ENCODE data around the gene IWS1. TPM values are rescaled to one million over a fixed set of nuclear protein-coding genes. Genes with fewer than 3 reads are reported as not detected.

IWS1 gene
- total RNA-seq, 4 donors from 2014 or later, result 8.5 to 47.4 (median 33.1) TPM

GRCh38 chr2:127498386-127498785, 27.9 kb downstream of the IWS1 start:
- Histone ChIP-seq H3K4me3 (no peak overlapping the region), H3K27me3 (no peaks in the 10 kb centered on the region), H3K27ac (no peak overlapping the region), H3K36me3 (peaks cover 2 to 3% of the 10 kb centered on the region in 2 donors), H3K4me1 (peaks cover 0 to 4% of the 10 kb centered on the region in 2 donors), H3K9me3 (no peaks in the 10 kb centered on the region)
- intact Hi-C loops (cut with DNase I; ENCODE audit: low total_unique reads), result no loop called here
- no peak for DNase-seq
- TF ChIP-seq POLR2A (IDR thresholded peaks at IDR 0.05), result no peak
- TF ChIP-seq CTCF (IDR thresholded peaks at IDR 0.05), result no peak

- no peak for DNase-seq
- H3K36me3 ChIP-seq, result no peaks in the 10 kb centered on the region
- H3K4me1 ChIP-seq, result no peaks in the 10 kb centered on the region
- H3K27ac ChIP-seq, result no peak overlapping the region
- H3K27me3 ChIP-seq, result no peaks in the 10 kb centered on the region
- no peaks in the 10 kb centered on the region for H3K9me3 ChIP-seq
- H3K4me3 ChIP-seq, result no peak overlapping the region
- intact Hi-C loops (cut with DNase I; ENCODE audit: low total_unique reads), result no loop called here
- TF ChIP-seq CTCF (IDR thresholded peaks at IDR 0.05) (no peak), POLR2A (IDR thresholded peaks at IDR 0.05) (no peak)
Measured at GRCh38 chr2:127490283-127490682, 36.0 kb downstream of the IWS1 start.

GRCh38 chr2:127486247-127487058, 39.8 kb downstream of the IWS1 start:
- no peak overlapping the region for H3K27ac ChIP-seq
- no peak overlapping the region for H3K4me3 ChIP-seq
- H3K4me1 ChIP-seq, result no peaks in the 10 kb centered on the region
- no peaks in the 10 kb centered on the region for H3K9me3 ChIP-seq
- DNase-seq, result no peak
- no peaks in the 10 kb centered on the region for H3K36me3 ChIP-seq
- H3K27me3 ChIP-seq, result no peaks in the 10 kb centered on the region
- TF ChIP-seq CTCF (IDR thresholded peaks at IDR 0.05) (no peak), POLR2A (IDR thresholded peaks at IDR 0.05) (no peak)
- intact Hi-C loops (cut with DNase I; ENCODE audit: low total_unique reads), result no loop called here

GRCh38 chr2:127485694-127486071, 40.6 kb downstream of the IWS1 start:
- Histone ChIP-seq H3K9me3 (no peaks in the 10 kb centered on the region), H3K36me3 (no peaks in the 10 kb centered on the region), H3K27me3 (no peaks in the 10 kb centered on the region), H3K4me3 (no peak overlapping the region), H3K27ac (no peak overlapping the region), H3K4me1 (no peaks in the 10 kb centered on the region)
- no peak for DNase-seq
- intact Hi-C loops (cut with DNase I; ENCODE audit: low total_unique reads), result no loop called here
- TF ChIP-seq CTCF (IDR thresholded peaks at IDR 0.05) (no peak), POLR2A (IDR thresholded peaks at IDR 0.05) (no peak)

- Histone ChIP-seq H3K4me3 (no peak overlapping the region), H3K9me3 (no peaks in the 10 kb centered on the region), H3K27ac (no peak overlapping the region), H3K4me1 (no peaks in the 10 kb centered on the region), H3K36me3 (no peaks in the 10 kb centered on the region), H3K27me3 (no peaks in the 10 kb centered on the region)
- no peak for DNase-seq
- TF ChIP-seq CTCF (IDR thresholded peaks at IDR 0.05) (no peak), POLR2A (IDR thresholded peaks at IDR 0.05) (no peak)
- intact Hi-C loops (cut with DNase I; ENCODE audit: low total_unique reads), result no loop called here
Measured at GRCh38 chr2:127485051-127485693, 41.1 kb downstream of the IWS1 start.

Data from uterus (tissue), 4 donors.